Measurements from ENCODE around the gene C6orf62.
"Not testable (repeated sequence)": the region's sequence is repeated elsewhere in the genome, so short reads cannot be mapped to it uniquely, and the experiment has no call there.

The C6orf62 gene

DNA sequence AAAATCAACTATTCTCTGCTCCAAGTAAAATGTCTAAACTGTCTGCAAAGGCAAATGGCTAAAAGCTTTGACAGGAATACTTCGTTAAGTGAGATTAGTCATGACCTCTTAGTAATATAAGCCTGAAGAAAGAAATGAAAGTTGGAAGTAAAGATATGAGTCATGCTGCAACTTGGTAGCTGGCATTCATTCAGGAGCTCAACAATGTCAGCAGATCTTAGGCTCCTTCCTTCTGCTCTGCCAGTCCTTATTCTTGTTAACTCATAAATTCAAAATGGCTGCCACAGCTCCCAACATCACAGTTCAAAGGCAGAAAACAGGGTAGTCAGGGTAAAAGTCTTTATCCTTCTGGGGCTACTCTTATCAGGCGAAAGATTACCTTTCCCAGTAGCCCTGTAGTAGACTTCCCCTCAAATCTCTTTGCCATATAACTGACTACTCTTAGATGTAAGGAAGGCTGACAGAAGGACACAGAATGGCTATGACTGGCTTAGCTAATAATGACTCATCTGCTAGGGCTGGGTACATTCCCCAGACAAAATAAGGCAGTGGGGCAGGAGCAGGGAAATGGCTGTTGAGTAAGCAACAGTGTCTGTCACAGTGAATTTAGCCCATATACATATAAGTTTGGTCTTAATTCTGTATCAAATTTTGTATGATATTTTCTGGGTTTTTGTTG is 24.4 kb upstream of the C6orf62 start:
- Histone ChIP-seq H3K4me3 (ENCODE audit: low read length) (no peak overlapping the region), H3K27me3 (ENCODE audit: control insufficient read depth, insufficient read depth, low read length) (no peaks in the 10 kb centered on the region)
- WGBS (ENCODE audit: insufficient coverage, insufficient read length) = no CpG with 5 or more reads among the region's 2 CpGs

DNA sequence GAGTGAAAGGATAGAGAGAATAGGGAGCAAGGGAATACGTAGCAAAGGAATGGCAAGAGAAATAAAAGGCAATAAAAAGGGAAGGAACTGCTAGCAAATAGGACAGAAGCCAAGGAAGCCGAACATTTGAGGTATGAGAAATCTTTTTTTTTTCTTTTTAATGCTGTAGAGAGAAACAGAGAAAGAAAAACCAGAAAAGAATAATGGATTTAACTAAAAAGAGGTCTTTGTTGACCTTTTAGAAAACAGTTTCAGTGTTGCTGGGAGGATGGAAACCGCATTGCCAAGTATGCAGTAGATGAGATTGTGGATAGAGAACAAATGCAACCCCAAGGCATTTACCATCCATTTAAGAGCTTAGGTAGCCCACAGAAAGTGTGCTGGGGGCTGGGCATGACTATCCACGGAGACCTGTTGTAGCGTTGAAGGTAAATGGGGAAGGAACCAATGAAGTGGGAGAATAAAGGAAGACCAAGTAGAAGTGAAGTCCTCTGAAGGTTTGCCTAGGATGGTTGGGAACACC is 23.3 kb upstream of the C6orf62 start:
- Histone ChIP-seq H3K9me3 (ENCODE audit: control insufficient read depth, insufficient read depth, low read length) (no peaks in the 10 kb centered on the region), H3K4me3 (ENCODE audit: low read length) (no peak overlapping the region), H3K27me3 (ENCODE audit: control insufficient read depth, insufficient read depth, low read length) (no peaks in the 10 kb centered on the region), H3K36me3 (ENCODE audit: control insufficient read depth, insufficient read depth, low read length) (no peaks in the 10 kb centered on the region), H3K27ac (ENCODE audit: low read length) (no peak overlapping the region), H3K4me1 (ENCODE audit: control insufficient read depth, insufficient read depth, low read length) (no peaks in the 10 kb centered on the region)
- no CpG with 5 or more reads among the region's 5 CpGs for WGBS (ENCODE audit: insufficient coverage, insufficient read length)
- no peak for DNase-seq (ENCODE audit: low read depth, low spot score)

More for the DNA sequence above, 24.4 kb upstream of the C6orf62 start:
- no peaks in the 10 kb centered on the region for H3K4me1 ChIP-seq (ENCODE audit: control insufficient read depth, insufficient read depth, low read length)
- H3K27ac ChIP-seq (ENCODE audit: low read length) = no peak overlapping the region
- no peak for DNase-seq (ENCODE audit: low read depth, low spot score)
- no peaks in the 10 kb centered on the region for H3K9me3 ChIP-seq (ENCODE audit: control insufficient read depth, insufficient read depth, low read length)
- H3K36me3 ChIP-seq (ENCODE audit: control insufficient read depth, insufficient read depth, low read length) = no peaks in the 10 kb centered on the region

DNA sequence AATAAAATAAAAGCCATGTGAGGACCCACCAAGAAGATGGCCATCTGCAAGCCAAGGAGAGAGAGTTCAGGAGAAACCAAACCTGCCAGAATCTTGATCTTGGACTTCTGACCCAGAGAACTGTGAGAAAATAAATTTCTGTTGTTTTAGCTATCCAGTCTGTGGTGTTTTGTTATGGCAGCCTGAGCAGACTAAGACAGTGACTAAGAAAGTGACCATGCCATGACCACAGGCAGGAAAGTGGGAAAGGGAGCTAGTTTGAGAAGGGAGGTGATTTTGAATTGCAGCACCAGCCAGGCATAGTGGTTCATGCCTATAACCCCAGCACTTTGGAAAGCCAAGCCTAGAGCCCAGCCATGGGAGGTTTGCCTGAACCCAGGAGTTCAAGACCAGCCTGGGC is 21.9 kb upstream of the C6orf62 start:
- Histone ChIP-seq H3K27me3 (ENCODE audit: control insufficient read depth, insufficient read depth, low read length) (no peaks in the 10 kb centered on the region), H3K36me3 (ENCODE audit: control insufficient read depth, insufficient read depth, low read length) (no peaks in the 10 kb centered on the region), H3K9me3 (ENCODE audit: control insufficient read depth, insufficient read depth, low read length) (no peaks in the 10 kb centered on the region), H3K27ac (ENCODE audit: low read length) (no peak overlapping the region), H3K4me3 (ENCODE audit: low read length) (no peak overlapping the region), H3K4me1 (ENCODE audit: control insufficient read depth, insufficient read depth, low read length) (no peaks in the 10 kb centered on the region)
- no peak for DNase-seq (ENCODE audit: low read depth, low spot score)

DNA sequence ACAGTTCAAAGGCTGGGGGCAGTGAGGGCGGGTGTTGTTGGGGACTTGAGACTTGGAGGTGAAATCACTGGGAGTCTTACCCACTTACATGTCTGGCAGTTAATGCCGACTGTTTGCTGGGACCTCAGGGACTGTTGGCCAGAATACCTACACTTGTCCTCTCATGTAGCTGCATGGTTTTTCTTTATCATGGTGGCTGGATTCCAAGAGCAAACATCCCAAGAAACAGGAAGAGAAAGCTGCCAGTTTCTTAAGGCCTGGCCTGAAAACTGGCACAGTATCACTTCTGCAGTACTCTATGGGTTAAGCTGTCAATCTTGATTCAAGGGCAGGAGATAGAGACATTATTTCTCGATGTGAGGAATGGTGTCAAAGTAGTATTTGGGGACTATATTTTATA is 19.8 kb upstream of the C6orf62 start:
- no peak overlapping the region for H3K4me3 ChIP-seq (ENCODE audit: low read length)
- no peak for DNase-seq (ENCODE audit: low read depth, low spot score)
- no CpG with 5 or more reads among the region's 3 CpGs for WGBS (ENCODE audit: insufficient coverage, insufficient read length)
- no peaks in the 10 kb centered on the region for H3K27me3 ChIP-seq (ENCODE audit: control insufficient read depth, insufficient read depth, low read length)
- H3K27ac ChIP-seq (ENCODE audit: low read length) = no peak overlapping the region
- no peaks in the 10 kb centered on the region for H3K4me1 ChIP-seq (ENCODE audit: control insufficient read depth, insufficient read depth, low read length)
- H3K9me3 ChIP-seq (ENCODE audit: control insufficient read depth, insufficient read depth, low read length) = no peaks in the 10 kb centered on the region
- no peaks in the 10 kb centered on the region for H3K36me3 ChIP-seq (ENCODE audit: control insufficient read depth, insufficient read depth, low read length)

DNA sequence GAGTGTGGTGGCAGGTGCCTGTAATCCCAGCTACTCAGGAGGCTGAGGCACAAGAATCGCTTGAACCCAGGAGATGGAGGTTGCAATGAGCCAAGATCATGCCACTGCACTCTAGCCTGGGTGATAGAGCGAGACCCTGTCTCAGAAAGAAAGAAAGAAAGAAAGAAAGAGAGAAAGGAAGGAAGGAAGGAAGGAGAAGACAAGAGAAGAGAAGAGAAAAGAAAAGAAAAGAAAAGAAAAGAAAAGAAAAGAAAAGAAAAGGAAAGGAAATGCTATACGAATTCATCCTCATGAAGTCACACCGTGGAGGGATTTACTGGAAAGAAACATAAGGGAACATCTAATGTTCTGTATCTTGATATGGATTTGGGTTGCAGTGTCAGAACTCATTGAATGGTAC is 15.8 kb upstream of the C6orf62 start:
- not testable (repeated sequence) for DNase-seq (ENCODE audit: low read depth, low spot score); H3K27ac ChIP-seq (ENCODE audit: low read length); H3K4me1 ChIP-seq (ENCODE audit: control insufficient read depth, insufficient read depth, low read length); H3K36me3 ChIP-seq (ENCODE audit: control insufficient read depth, insufficient read depth, low read length); H3K4me3 ChIP-seq (ENCODE audit: low read length); H3K9me3 ChIP-seq (ENCODE audit: control insufficient read depth, insufficient read depth, low read length); H3K27me3 ChIP-seq (ENCODE audit: control insufficient read depth, insufficient read depth, low read length)
- WGBS (ENCODE audit: insufficient coverage, insufficient read length) = no CpG with 5 or more reads among the region's 4 CpGs

DNA sequence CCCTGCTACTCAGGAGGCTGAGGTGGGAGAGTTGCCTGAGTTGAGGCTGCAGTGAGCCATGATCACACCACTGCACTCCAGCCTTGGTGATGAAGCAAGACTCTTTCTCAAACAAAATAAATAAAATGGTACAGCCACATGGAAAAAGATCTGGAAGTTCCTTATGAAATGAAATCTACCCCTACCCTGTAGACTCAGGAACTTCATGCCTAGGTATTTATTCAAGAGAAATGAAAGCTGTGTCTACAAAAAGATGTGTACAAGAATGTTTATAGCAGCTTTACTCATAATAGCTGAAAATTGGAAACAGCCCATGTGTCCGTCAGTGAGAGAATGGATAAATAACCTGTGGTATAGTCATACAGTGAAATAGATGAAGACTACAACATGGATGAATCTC is 15.2 kb upstream of the C6orf62 start:
- no peaks in the 10 kb centered on the region for H3K36me3 ChIP-seq (ENCODE audit: control insufficient read depth, insufficient read depth, low read length)
- no peaks in the 10 kb centered on the region; the same call in 1 of the 2 replicates for H3K9me3 ChIP-seq (ENCODE audit: control insufficient read depth, insufficient read depth, low read length)
- WGBS (ENCODE audit: insufficient coverage, insufficient read length) = no CpG with 5 or more reads among the region's 1 CpG
- no peak overlapping the region for H3K27ac ChIP-seq (ENCODE audit: low read length)
- H3K4me1 ChIP-seq (ENCODE audit: control insufficient read depth, insufficient read depth, low read length) = no peaks in the 10 kb centered on the region
- no peak for DNase-seq (ENCODE audit: low read depth, low spot score)
- no peak overlapping the region for H3K4me3 ChIP-seq (ENCODE audit: low read length)
- no peaks in the 10 kb centered on the region for H3K27me3 ChIP-seq (ENCODE audit: control insufficient read depth, insufficient read depth, low read length)

DNA sequence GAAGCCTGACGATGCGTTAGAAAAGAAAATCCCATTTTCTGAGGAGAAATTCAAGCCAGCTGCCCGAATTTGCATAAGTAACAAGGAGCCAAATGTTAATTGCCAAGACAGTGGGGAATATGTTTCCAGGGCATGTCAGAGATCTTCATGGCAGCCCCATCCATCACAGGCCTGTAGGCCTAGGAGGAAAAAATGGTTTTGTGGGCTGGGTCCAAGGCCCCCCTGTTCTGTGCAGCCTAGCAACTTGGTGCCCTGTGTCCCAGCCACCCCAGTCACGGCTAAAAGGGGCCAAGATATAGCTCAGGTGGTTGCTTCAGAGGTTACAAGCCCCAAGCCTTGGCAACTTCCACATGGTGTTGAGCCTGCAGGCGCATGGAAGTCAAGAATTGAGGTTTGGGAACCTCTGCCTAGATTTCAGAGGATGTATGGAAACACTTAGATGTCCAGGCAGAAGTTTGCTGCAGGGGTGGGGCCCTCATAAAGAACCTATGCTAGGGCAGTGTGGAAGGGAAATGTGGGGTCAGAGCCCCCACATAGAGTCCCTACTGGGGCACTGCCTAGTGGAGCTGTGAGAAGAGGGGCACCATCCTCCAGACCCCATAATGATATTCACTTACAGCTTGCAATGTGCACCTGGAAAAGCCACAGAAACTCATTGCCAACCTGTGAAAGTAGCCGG is 12.6 kb upstream of the C6orf62 start:
- DNase-seq (ENCODE audit: low read depth, low spot score); H3K9me3 ChIP-seq (ENCODE audit: control insufficient read depth, insufficient read depth, low read length); H3K27me3 ChIP-seq (ENCODE audit: control insufficient read depth, insufficient read depth, low read length); H3K4me3 ChIP-seq (ENCODE audit: low read length); H3K4me1 ChIP-seq (ENCODE audit: control insufficient read depth, insufficient read depth, low read length); H3K36me3 ChIP-seq (ENCODE audit: control insufficient read depth, insufficient read depth, low read length); H3K27ac ChIP-seq (ENCODE audit: low read length): not testable (repeated sequence)
- WGBS (ENCODE audit: insufficient coverage, insufficient read length) = no CpG with 5 or more reads among the region's 6 CpGs

DNA sequence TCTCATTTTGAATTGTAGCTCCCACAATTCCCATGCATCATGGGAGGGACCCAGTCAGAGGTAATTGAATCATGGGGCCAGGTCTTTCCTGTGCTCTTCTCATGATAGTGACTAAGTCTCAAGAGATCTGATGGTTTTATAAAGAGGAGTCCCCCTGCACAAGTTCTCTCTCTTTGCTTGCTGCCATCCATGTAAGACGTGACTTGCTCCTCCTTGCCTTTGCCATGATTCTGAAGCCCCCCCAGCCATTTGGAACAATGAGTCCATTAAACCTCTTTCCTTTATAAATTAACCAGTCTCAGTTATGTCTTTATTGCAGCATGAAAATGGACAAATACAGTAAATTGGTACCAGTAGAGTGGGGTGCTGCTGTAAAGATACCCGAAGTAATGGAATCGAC is 11.7 kb upstream of the C6orf62 start:
- DNase-seq (ENCODE audit: low read depth, low spot score); H3K27ac ChIP-seq (ENCODE audit: low read length); H3K4me1 ChIP-seq (ENCODE audit: control insufficient read depth, insufficient read depth, low read length); H3K36me3 ChIP-seq (ENCODE audit: control insufficient read depth, insufficient read depth, low read length); H3K9me3 ChIP-seq (ENCODE audit: control insufficient read depth, insufficient read depth, low read length); H3K4me3 ChIP-seq (ENCODE audit: low read length); H3K27me3 ChIP-seq (ENCODE audit: control insufficient read depth, insufficient read depth, low read length): not testable (repeated sequence)
- no CpG with 5 or more reads among the region's 3 CpGs for WGBS (ENCODE audit: insufficient coverage, insufficient read length)

DNA sequence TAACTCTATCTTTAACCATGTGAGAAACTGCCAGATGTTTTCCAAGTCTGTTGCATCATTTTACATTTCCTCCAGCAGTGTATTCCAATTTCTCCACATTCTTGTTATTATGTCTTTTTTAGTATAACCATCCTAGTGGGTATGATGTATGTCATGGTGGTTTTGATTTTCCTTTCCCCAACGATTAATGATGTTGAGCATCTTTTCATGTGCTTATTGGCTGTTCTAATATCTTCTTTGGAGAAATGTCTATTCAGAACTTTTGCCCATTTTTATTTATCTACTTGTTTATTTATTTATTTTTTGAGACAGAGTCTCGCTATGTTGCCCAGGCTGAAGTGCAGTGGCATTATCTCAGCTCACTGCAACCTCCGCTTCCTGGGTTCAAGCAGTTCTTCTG is 4.3 kb upstream of the C6orf62 start:
- Histone ChIP-seq H3K4me1 (ENCODE audit: control insufficient read depth, insufficient read depth, low read length) (no peaks in the 10 kb centered on the region), H3K4me3 (ENCODE audit: low read length) (no peak overlapping the region), H3K27me3 (ENCODE audit: control insufficient read depth, insufficient read depth, low read length) (no peaks in the 10 kb centered on the region), H3K27ac (ENCODE audit: low read length) (no peak overlapping the region), H3K9me3 (ENCODE audit: control insufficient read depth, insufficient read depth, low read length) (no peaks in the 10 kb centered on the region), H3K36me3 (ENCODE audit: control insufficient read depth, insufficient read depth, low read length) (no peaks in the 10 kb centered on the region)
- no CpG with 5 or more reads among the region's 3 CpGs for WGBS (ENCODE audit: insufficient coverage, insufficient read length)
- no peak for DNase-seq (ENCODE audit: low read depth, low spot score)

DNA sequence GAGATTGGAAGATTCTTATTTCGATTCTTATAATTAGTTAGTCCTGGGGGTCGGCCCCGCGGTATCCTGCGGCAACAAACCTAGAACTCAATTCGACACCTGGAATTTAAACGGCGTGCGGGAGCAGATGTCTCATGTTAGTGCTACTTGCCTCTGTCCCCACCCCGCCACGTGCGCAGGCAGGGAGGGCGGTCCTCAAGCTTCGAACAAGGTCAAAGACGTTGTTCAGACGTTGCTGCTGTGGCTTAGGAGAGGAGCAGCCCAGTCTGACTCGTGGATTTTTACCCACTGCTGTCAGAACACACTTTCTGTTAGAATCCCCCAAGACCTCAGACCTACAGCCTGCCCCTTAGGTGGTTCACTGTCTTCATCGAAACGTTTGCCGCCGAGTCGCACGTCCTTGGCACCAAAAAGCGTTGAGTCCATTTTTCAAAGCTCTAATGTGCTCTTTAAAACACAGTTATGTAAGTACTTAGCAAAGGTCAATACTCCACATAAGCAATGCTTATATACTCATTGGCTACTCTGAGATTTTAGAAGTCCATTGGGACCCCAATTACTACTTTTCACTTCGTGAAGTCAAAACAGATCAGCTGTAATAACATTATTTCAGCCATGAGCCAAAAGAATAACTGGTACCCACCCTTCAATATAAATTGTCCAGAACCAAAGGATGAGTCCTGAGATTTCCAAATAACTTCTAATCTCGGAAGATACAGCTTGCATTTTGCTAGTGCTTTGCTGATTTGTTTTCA is 2.7 kb upstream of the C6orf62 start:
- WGBS (ENCODE audit: insufficient coverage, insufficient read length) = no CpG with 5 or more reads among the region's 26 CpGs

More for the DNA sequence above, 2.7 kb upstream of the C6orf62 start:
- no peaks in the 10 kb centered on the region for H3K4me1 ChIP-seq (ENCODE audit: control insufficient read depth, insufficient read depth, low read length)
- DNase-seq (ENCODE audit: low read depth, low spot score) = no peak
- peak overlapping the region; percentile 74; the same call in 1 of the 2 replicates for H3K4me3 ChIP-seq (ENCODE audit: low read length)
- no peaks in the 10 kb centered on the region for H3K36me3 ChIP-seq (ENCODE audit: control insufficient read depth, insufficient read depth, low read length)
- H3K27me3 ChIP-seq (ENCODE audit: control insufficient read depth, insufficient read depth, low read length) = no peaks in the 10 kb centered on the region
- no peaks in the 10 kb centered on the region for H3K9me3 ChIP-seq (ENCODE audit: control insufficient read depth, insufficient read depth, low read length)
- peak overlapping the region; percentile 48 for H3K27ac ChIP-seq (ENCODE audit: low read length)

Measured in iPS DF 6.9 (cell line).